Measurements from ENCODE around the gene KDM8. TPM values are rescaled to one million over a fixed set of nuclear protein-coding genes. Genes with fewer than 3 reads are reported as not detected.

Gene KDM8
- total and polyA plus RNA-seq, 9 of the 15 experiments (the other 6 are each of a cell fraction or from before 2014, with no cell fraction given), result 0.61 to 9.1 (median 5.4) TPM

- no peak for TF ChIP-seq REST (IDR thresholded peaks at IDR 0.05; ENCODE audit: borderline replicate concordance)
- no peak for TF ChIP-seq REST (CRISPR knock-in tag; IDR thresholded peaks at IDR 0.05; ENCODE audit: low read depth)
- no peak for TF ChIP-seq BRD9 (IDR thresholded peaks at IDR 0.05; ENCODE audit: low read depth, partially characterized antibody)
- TF ChIP-seq DNMT1 (IDR thresholded peaks at IDR 0.05), result no peak
- no peak for TF ChIP-seq ZNF347 (CRISPR knock-in tag; IDR thresholded peaks at IDR 0.05; ENCODE audit: low read depth)
- no peak for TF ChIP-seq ATF3 (IDR thresholded peaks at IDR 0.05)
- TF ChIP-seq ATF3 (CRISPR knock-in tag; conservative IDR thresholded peaks at IDR 0.05), result no peak
- TF ChIP-seq ZNF586 (CRISPR knock-in tag; conservative IDR thresholded peaks at IDR 0.05), result no peak
- TF ChIP-seq ID3 (CRISPR knock-in tag; IDR thresholded peaks at IDR 0.05), result no peak
- TF ChIP-seq ID3 (tag; IDR thresholded peaks at IDR 0.05), result no peak
- TF ChIP-seq MLX (CRISPR knock-in tag; conservative IDR thresholded peaks at IDR 0.05), result no peak
- TF ChIP-seq CBFA2T2 (conservative IDR thresholded peaks at IDR 0.05), result peak; percentile 48
- peak; percentile 49 for TF ChIP-seq TAL1 (IDR thresholded peaks at IDR 0.05)
- no peak for TF ChIP-seq SMARCA5 (IDR thresholded peaks at IDR 0.05)
- TF ChIP-seq TFAM (CRISPR knock-in tag; conservative IDR thresholded peaks at IDR 0.05), result no peak
- TF ChIP-seq TEAD4 (IDR thresholded peaks at IDR 0.05; ENCODE audit: low read length), result peak; percentile 80; the same call in 1 of the 2 replicates
- TF ChIP-seq TEAD4 (CRISPR knock-in tag; IDR thresholded peaks at IDR 0.05; ENCODE audit: borderline replicate concordance), result no peak
- no peak for TF ChIP-seq CBX1 (IDR thresholded peaks at IDR 0.05; ENCODE audit: low read depth)
- no peak for TF ChIP-seq TCFL5 (CRISPR knock-in tag; conservative IDR thresholded peaks at IDR 0.05)
- no peak for TF ChIP-seq ZNF75A (CRISPR knock-in tag; IDR thresholded peaks at IDR 0.05)
Observed at GRCh38 chr16:27174007-27174406, 29.3 kb upstream of the KDM8 start (continued).

Measured in K562 (cell line).